ENCODE measurements around the gene SRGAP1. TPM values are rescaled to one million over a fixed set of nuclear protein-coding genes. Genes with fewer than 3 reads are reported as not detected.
A peak's percentile ranks its signal among the peaks of the same experiment; 100 is the strongest.

The SRGAP1 gene
- total and polyA plus RNA-seq, 9 of the 15 experiments (the other 6 are each of a cell fraction or from before 2014, with no cell fraction given), result 0.01 to 0.13 (median 0.04) TPM; not detected in 3

DNA sequence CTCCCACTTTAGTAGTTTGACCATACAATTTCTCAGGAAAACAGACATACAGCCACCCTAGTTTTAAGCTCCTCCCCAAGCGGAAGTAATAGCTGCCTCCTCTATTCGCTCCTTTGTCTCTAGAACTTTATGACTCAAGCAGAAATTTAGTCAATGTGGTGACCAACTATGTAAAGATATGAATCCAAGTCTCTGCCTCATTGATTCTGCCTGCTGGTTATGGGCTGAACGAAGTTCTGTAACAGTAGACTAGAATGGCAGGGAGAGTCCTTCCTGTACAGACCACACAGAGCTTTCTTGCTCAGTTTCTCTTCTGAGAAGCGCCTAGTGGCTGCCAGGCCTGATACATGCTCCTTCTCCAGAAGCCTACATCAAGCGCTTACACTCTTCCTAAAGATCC is 358.5 kb downstream of the SRGAP1 start:
- no peaks in the 10 kb centered on the region for H3K79me2 ChIP-seq (ENCODE audit: control insufficient read depth, insufficient read depth, low read length)
- no peaks in the 10 kb centered on the region for H3K9me1 ChIP-seq (ENCODE audit: control insufficient read depth, insufficient read depth, low read length)
- no peak overlapping the region for H3K4me2 ChIP-seq (ENCODE audit: insufficient read depth, low read length)
- FAIRE-seq, result peak; percentile 44
- H3K4me3 ChIP-seq, result no peak overlapping the region
- H3K36me3 ChIP-seq (ENCODE audit: control insufficient read depth, insufficient read depth, low read length), result no peaks in the 10 kb centered on the region; the same call in 2 of the 3 replicates
- ChIA-PET POLR2A (no interaction called here), CTCF (ENCODE audit: low intra/inter-chr PET ratio) (no interaction called here)
- no peaks in the 10 kb centered on the region for H3K27me3 ChIP-seq (ENCODE audit: control insufficient read depth in 2 of 2, insufficient read depth in 2 of 2, low read length in 2 of 2)
- DNase-seq (ENCODE audit: extremely low read depth in 1 of 4, low spot score in 3 of 4), result no peak
- BruUV-seq (replicated peaks), result no TSS peak
- no peaks in the 10 kb centered on the region for H4K20me1 ChIP-seq (replicated peaks; ENCODE audit: control insufficient read depth, insufficient read depth, low read length)
- ATAC-seq, result no peak
- no peak overlapping the region for H3K27ac ChIP-seq (ENCODE audit: extremely low read depth, low read depth, low read length)
- H3K9me3 ChIP-seq (replicated peaks; ENCODE audit: control insufficient read depth, insufficient read depth, low read depth, low read length), result no peaks in the 10 kb centered on the region
- in situ Hi-C loops (cut with MboI) (no loop called here), intact Hi-C loops (cut with micrococcal nuclease) (no loop called here)
- no peaks in the 10 kb centered on the region for H3K4me1 ChIP-seq (replicated peaks in 1 of 2; ENCODE audit: control insufficient read depth in 2 of 2, insufficient read depth in 2 of 2, low read length in 2 of 2)
- TF ChIP-seq CBX3 (IDR thresholded peaks at IDR 0.05; ENCODE audit: borderline replicate concordance in 1 of 2, low read length in 2 of 2) (no peak), HDAC1 (IDR thresholded peaks at IDR 0.05) (no peak), GABPB1 (CRISPR knock-in tag; IDR thresholded peaks at IDR 0.05) (no peak), PTRF (tag; IDR thresholded peaks at IDR 0.05) (no peak), ZNF140 (CRISPR knock-in tag; IDR thresholded peaks at IDR 0.05) (no peak), ZNF431 (CRISPR knock-in tag; IDR thresholded peaks at IDR 0.05) (no peak)
- TF ChIP-seq, protein P1, sequence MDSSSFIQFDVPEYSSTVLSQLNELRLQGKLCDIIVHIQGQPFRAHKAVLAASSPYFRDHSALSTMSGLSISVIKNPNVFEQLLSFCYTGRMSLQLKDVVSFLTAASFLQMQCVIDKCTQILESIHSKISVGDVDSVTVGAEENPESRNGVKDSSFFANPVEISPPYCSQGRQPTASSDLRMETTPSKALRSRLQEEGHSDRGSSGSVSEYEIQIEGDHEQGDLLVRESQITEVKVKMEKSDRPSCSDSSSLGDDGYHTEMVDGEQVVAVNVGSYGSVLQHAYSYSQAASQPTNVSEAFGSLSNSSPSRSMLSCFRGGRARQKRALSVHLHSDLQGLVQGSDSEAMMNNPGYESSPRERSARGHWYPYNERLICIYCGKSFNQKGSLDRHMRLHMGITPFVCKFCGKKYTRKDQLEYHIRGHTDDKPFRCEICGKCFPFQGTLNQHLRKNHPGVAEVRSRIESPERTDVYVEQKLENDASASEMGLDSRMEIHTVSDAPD (CRISPR knock-in tag; IDR thresholded peaks at IDR 0.05), result no peak
- no peak overlapping the region for H3K9ac ChIP-seq (ENCODE audit: insufficient read depth in 1 of 2, low read depth in 2 of 2, low read length in 2 of 2)
- WGBS (ENCODE audit: insufficient coverage, low coverage, missing lambda C conversion rate), result 84% methylated on average over 5 of the region's 5 CpGs
- peak overlapping the region; percentile 54; the same call in 1 of the 2 replicates for H2AFZ ChIP-seq (ENCODE audit: low read depth, low read length)

Measured in K562 (cell line).